IPS-15b (cell line): Measurements from ENCODE around the gene TGFBR1.
A peak's percentile ranks its signal among the peaks of the same experiment; 100 is the strongest.

ENCODE experiments used
- H3K27me3 ChIP-seq: one replicate; pipeline ENCODE4 v1.6.1; 2013; ENCODE audit warnings: low read length; ENCODE audit not compliant: control insufficient read depth, insufficient read depth
- H3K36me3 ChIP-seq: one replicate; pipeline ENCODE4 v1.6.1; 2013; ENCODE audit warnings: low read length; ENCODE audit not compliant: control insufficient read depth, insufficient read depth
- H3K4me1 ChIP-seq: one replicate; pipeline ENCODE4 v1.6.1; 2013; ENCODE audit warnings: mild to moderate bottlenecking, low read length; ENCODE audit not compliant: control insufficient read depth, insufficient read depth
- H3K4me3 ChIP-seq: one replicate; pipeline ENCODE4 v1.5.1; 2013; ENCODE audit warnings: low read depth, low read length
- H3K9ac ChIP-seq: one replicate; pipeline ENCODE4 v1.6.1; 2013; ENCODE audit warnings: low read depth, mild to moderate bottlenecking, low read length
- H3K9me3 ChIP-seq: one replicate; pipeline ENCODE4 v1.6.1; 2013; ENCODE audit warnings: mild to moderate bottlenecking, low read length; ENCODE audit not compliant: control insufficient read depth, insufficient read depth

TGFBR1 gene

GRCh38 chr9:99101812-99102211 is 3.1 kb upstream of the TGFBR1 start:
- Histone ChIP-seq H3K4me3 (no peak overlapping the region), H3K27me3 (peaks cover 16% of the 10 kb centered on the region), H3K4me1 (peaks cover 5% of the 10 kb centered on the region), H3K36me3 (no peaks in the 10 kb centered on the region), H3K9ac (no peak overlapping the region), H3K9me3 (no peaks in the 10 kb centered on the region)

GRCh38 chr9:99103054-99103895 is 1.6 kb upstream of the TGFBR1 start:
- H3K4me3 ChIP-seq = peak overlapping the region; percentile 94

GRCh38 chr9:99103901-99104458 is 933 bp upstream of the TGFBR1 start:
- Histone ChIP-seq H3K4me1 (peaks cover 5% of the 10 kb centered on the region), H3K9ac (peak overlapping the region; percentile 16), H3K9me3 (no peaks in the 10 kb centered on the region), H3K27me3 (peaks cover 16% of the 10 kb centered on the region), H3K36me3 (no peaks in the 10 kb centered on the region), H3K4me3 (peak overlapping the region; percentile 94)

More at GRCh38 chr9:99103054-99103895, 1.6 kb upstream of the TGFBR1 start:
- no peak overlapping the region for H3K9ac ChIP-seq
- H3K9me3 ChIP-seq = no peaks in the 10 kb centered on the region
- H3K36me3 ChIP-seq = no peaks in the 10 kb centered on the region
- H3K27me3 ChIP-seq = peaks cover 16% of the 10 kb centered on the region
- H3K4me1 ChIP-seq = peaks cover 5% of the 10 kb centered on the region

GRCh38 chr9:99105152-99106043 is 485 bp downstream of the TGFBR1 start:
- H3K27me3 ChIP-seq = peaks cover 16% of the 10 kb centered on the region
- H3K9ac ChIP-seq = no peak overlapping the region
- H3K4me3 ChIP-seq = peak overlapping the region; percentile 73
- H3K36me3 ChIP-seq = no peaks in the 10 kb centered on the region
- H3K4me1 ChIP-seq = peaks cover 5% of the 10 kb centered on the region
- H3K9me3 ChIP-seq = no peaks in the 10 kb centered on the region

- no peak overlapping the region for H3K9ac ChIP-seq
- H3K4me3 ChIP-seq = peak overlapping the region; percentile 73
- no peaks in the 10 kb centered on the region for H3K9me3 ChIP-seq
- peaks cover 16% of the 10 kb centered on the region for H3K27me3 ChIP-seq
- H3K36me3 ChIP-seq = no peaks in the 10 kb centered on the region
- peaks cover 5% of the 10 kb centered on the region for H3K4me1 ChIP-seq
Observed at GRCh38 chr9:99106044-99106375, 1.1 kb downstream of the TGFBR1 start.

GRCh38 chr9:99107421-99107820 is 2.5 kb downstream of the TGFBR1 start:
- peaks cover 5% of the 10 kb centered on the region for H3K4me1 ChIP-seq
- no peak overlapping the region for H3K9ac ChIP-seq

GRCh38 chr9:99108131-99108530 is 3.2 kb downstream of the TGFBR1 start:
- Histone ChIP-seq H3K4me1 (peaks cover 7% of the 10 kb centered on the region), H3K4me3 (no peak overlapping the region)

More at GRCh38 chr9:99107421-99107820, 2.5 kb downstream of the TGFBR1 start:
- no peak overlapping the region for H3K4me3 ChIP-seq
- peaks cover 12% of the 10 kb centered on the region for H3K27me3 ChIP-seq
- no peaks in the 10 kb centered on the region for H3K9me3 ChIP-seq
- H3K36me3 ChIP-seq = no peaks in the 10 kb centered on the region

GRCh38 chr9:99109522-99109921 is 4.6 kb downstream of the TGFBR1 start:
- Histone ChIP-seq H3K36me3 (no peaks in the 10 kb centered on the region), H3K4me3 (no peak overlapping the region), H3K9me3 (no peaks in the 10 kb centered on the region), H3K27me3 (no peaks in the 10 kb centered on the region), H3K9ac (no peak overlapping the region), H3K4me1 (peaks cover 9% of the 10 kb centered on the region)

More at GRCh38 chr9:99108131-99108530, 3.2 kb downstream of the TGFBR1 start:
- H3K9ac ChIP-seq = no peak overlapping the region
- no peaks in the 10 kb centered on the region for H3K36me3 ChIP-seq
- H3K27me3 ChIP-seq = peaks cover 6% of the 10 kb centered on the region
- no peaks in the 10 kb centered on the region for H3K9me3 ChIP-seq

GRCh38 chr9:99112750-99113413 is 8.0 kb downstream of the TGFBR1 start:
- no peaks in the 10 kb centered on the region for H3K27me3 ChIP-seq
- no peaks in the 10 kb centered on the region for H3K36me3 ChIP-seq
- H3K4me1 ChIP-seq = peaks cover 7% of the 10 kb centered on the region
- H3K4me3 ChIP-seq = no peak overlapping the region
- H3K9ac ChIP-seq = no peak overlapping the region
- no peaks in the 10 kb centered on the region for H3K9me3 ChIP-seq

- H3K27me3 ChIP-seq = no peaks in the 10 kb centered on the region
- no peaks in the 10 kb centered on the region for H3K9me3 ChIP-seq
- no peak overlapping the region for H3K4me3 ChIP-seq
- H3K9ac ChIP-seq = no peak overlapping the region
- peaks cover 7% of the 10 kb centered on the region for H3K4me1 ChIP-seq
- H3K36me3 ChIP-seq = no peaks in the 10 kb centered on the region
Observed at GRCh38 chr9:99113414-99114048, 8.6 kb downstream of the TGFBR1 start.

GRCh38 chr9:99114049-99114440 is 9.1 kb downstream of the TGFBR1 start:
- Histone ChIP-seq H3K27me3 (no peaks in the 10 kb centered on the region), H3K9ac (no peak overlapping the region), H3K4me1 (peaks cover 7% of the 10 kb centered on the region), H3K36me3 (no peaks in the 10 kb centered on the region), H3K4me3 (no peak overlapping the region), H3K9me3 (no peaks in the 10 kb centered on the region)
